Kidney (tissue), 14 donors: ENCODE results near the gene MORN2. TPM values are rescaled to one million over a fixed set of nuclear protein-coding genes. Genes with fewer than 3 reads are reported as not detected.

Experiments
- DNase-seq, 5 donors: peaks; one replicate each; pipeline ENCODE4 v3.0.0-alpha.2; 2013 to 2020
- FAIRE-seq: peaks from 2 replicates; lab custom pipeline; 2012; peaks lifted over from hg19 to GRCh38; lab: Jason Lieb, UNC
- H3K27ac ChIP-seq, 2 donors: one replicate each; pipeline ENCODE4 v1.7.0; 2013; ENCODE audit warnings: low read depth in 2 of 2, low read length in 2 of 2, inconsistent platforms in 1 of 2
- H3K27me3 ChIP-seq: one replicate; pipeline ENCODE4 v1.7.1; 2013; ENCODE audit warnings: low read length, inconsistent platforms; ENCODE audit not compliant: control insufficient read depth, insufficient read depth
- H3K36me3 ChIP-seq, 3 donors: one replicate each; pipeline versions ENCODE4 v1.7.0 to v1.7.1; 2013; ENCODE audit warnings: low read length in 3 of 3, control low read depth in 1 of 3, inconsistent platforms in 1 of 3; ENCODE audit not compliant: insufficient read depth in 3 of 3, control insufficient read depth in 2 of 3
- H3K4me1 ChIP-seq, 3 donors: one replicate each; pipeline versions ENCODE4 v1.7.0 to v1.7.1; 2013; ENCODE audit warnings: low read length in 3 of 3, inconsistent platforms in 1 of 3, low read depth in 1 of 3; ENCODE audit not compliant: control insufficient read depth in 2 of 3, insufficient read depth in 2 of 3
- H3K4me3 ChIP-seq, 3 donors: one replicate each; pipeline versions ENCODE4 v1.7.0 to v1.8.1; 2013; ENCODE audit warnings: low read length in 3 of 3, control low read depth in 1 of 3, inconsistent platforms in 1 of 3
- H3K9ac ChIP-seq, 3 donors: one replicate each; pipeline versions ENCODE4 v1.7.0 to v1.7.1; 2013; ENCODE audit warnings: low read length in 3 of 3, control low read depth in 1 of 3, inconsistent platforms in 1 of 3
- H3K9me3 ChIP-seq, 3 donors: one replicate each; pipeline versions ENCODE4 v1.7.0 to v1.7.1; 2013; ENCODE audit warnings: low read length in 3 of 3, control low read depth in 1 of 3, inconsistent platforms in 1 of 3; ENCODE audit not compliant: control insufficient read depth in 2 of 3, insufficient read depth in 1 of 3
- intact Hi-C: fragments of 100-400 bp; cut with DNase I; formaldehyde crosslinking; loops from one replicate; pipeline ENCODE4 v1.11.1; 2022
- polyA plus RNA-seq: library from polyadenylated mRNA; stranded (reverse); fragments of 350-450 nt; fragmentation: Illumina TruSeq; extraction: RNeasy Lipid Tissue Mini Kit (QIAGEN cat#74804); gene quantifications from one replicate; pipeline ENCODE4 v1.2.3, GENCODE V29; 2014; ENCODE audit warnings: low read depth, low replicate concordance; ENCODE audit not compliant: insufficient read depth
- total RNA-seq: library from RNA; stranded (reverse); fragmentation: NEBNext Ultra II Directional; extraction: Animal tissue kit (Norgen Biotek cat#: 25700); gene quantifications from one replicate; pipeline ENCODE4 v1.2.1, GENCODE V29; 2021
- TF ChIP-seq, protein P1 (sequence below): IDR thresholded peaks from 3 replicates; pipeline ENCODE4 v1.5.1; 2012; ENCODE audit warnings: mild to moderate bottlenecking, moderate library complexity, borderline replicate concordance; ENCODE audit not compliant: insufficient read depth; ENCODE audit errors: extremely low read depth
- donor health status: control.
- donor health status: control.
- donor health status: control.
- donor health status: control.
- donor health status: control.
- donor health status: DM: yes; HTN: yes; CAD: no.
- donor health status: Normal renal cell carcinoma (clear cell type).

MORN2 gene
- total and polyA plus RNA-seq, 2 donors from 2014 or later = 29.6 to 121 TPM

- FAIRE-seq = no peak
- intact Hi-C loops = no loop called here
- no peak within 1 kb of the TSS for H3K4me3 ChIP-seq
These were observed 13.8 kb downstream of the MORN2 start, which contains the start of gene ARHGEF33 for GRCh38 chr2:38889575-38889974. ARHGEF33 (plus strand) TSS chr2:38889875; CDS start chr2:38919448, 29,573 bp downstream.

DNA sequence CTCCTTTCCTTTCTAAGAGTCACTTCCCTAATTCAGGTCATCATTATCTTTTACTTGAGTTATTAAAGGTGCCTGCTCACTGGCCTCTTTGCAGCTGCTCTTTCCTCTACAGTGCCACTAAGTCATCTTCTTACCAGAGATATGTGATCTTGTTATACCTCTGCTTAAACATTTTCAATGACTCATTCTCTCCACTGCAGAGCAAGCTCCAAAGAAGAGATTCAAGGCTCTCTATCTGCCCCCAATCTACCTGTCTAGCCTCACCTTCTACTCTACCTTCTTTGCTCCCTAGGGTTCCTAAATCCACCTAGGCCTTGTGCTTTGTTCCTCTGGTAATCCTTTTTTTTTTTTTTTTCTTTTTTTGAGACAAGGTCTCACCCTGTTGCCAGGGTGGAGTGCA is 17.0 kb downstream of the MORN2 start:
- H3K9me3 ChIP-seq = no peaks in the 10 kb centered on the region
- no peak for DNase-seq
- no peaks in the 10 kb centered on the region for H3K27me3 ChIP-seq
- H3K9ac ChIP-seq = no peak overlapping the region
- H3K4me1 ChIP-seq = no peaks in the 10 kb centered on the region
- no peak overlapping the region for H3K27ac ChIP-seq
- TF ChIP-seq, protein P1, sequence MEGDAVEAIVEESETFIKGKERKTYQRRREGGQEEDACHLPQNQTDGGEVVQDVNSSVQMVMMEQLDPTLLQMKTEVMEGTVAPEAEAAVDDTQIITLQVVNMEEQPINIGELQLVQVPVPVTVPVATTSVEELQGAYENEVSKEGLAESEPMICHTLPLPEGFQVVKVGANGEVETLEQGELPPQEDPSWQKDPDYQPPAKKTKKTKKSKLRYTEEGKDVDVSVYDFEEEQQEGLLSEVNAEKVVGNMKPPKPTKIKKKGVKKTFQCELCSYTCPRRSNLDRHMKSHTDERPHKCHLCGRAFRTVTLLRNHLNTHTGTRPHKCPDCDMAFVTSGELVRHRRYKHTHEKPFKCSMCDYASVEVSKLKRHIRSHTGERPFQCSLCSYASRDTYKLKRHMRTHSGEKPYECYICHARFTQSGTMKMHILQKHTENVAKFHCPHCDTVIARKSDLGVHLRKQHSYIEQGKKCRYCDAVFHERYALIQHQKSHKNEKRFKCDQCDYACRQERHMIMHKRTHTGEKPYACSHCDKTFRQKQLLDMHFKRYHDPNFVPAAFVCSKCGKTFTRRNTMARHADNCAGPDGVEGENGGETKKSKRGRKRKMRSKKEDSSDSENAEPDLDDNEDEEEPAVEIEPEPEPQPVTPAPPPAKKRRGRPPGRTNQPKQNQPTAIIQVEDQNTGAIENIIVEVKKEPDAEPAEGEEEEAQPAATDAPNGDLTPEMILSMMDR = no peak
- intact Hi-C loops = no loop called here
- no peak overlapping the region for H3K4me3 ChIP-seq
- no peaks in the 10 kb centered on the region for H3K36me3 ChIP-seq
- no peak for FAIRE-seq

More at GRCh38 chr2:38889575-38889974, 13.8 kb downstream of the MORN2 start, which contains the start of gene ARHGEF33:
- no peak for DNase-seq
- H3K36me3 ChIP-seq = no peaks in the 10 kb centered on the region
- no peak within 1 kb of the TSS for H3K9ac ChIP-seq
- H3K27me3 ChIP-seq = no peaks in the 10 kb centered on the region
- TF ChIP-seq, protein P1 = no peak
- no peak within 1 kb of the TSS for H3K27ac ChIP-seq
- no peaks in the 10 kb centered on the region for H3K4me1 ChIP-seq
- H3K9me3 ChIP-seq = no peaks in the 10 kb centered on the region

GRCh38 chr2:38898256-38898655 is 22.5 kb downstream of the MORN2 start:
- H3K27ac ChIP-seq = no peak overlapping the region
- FAIRE-seq = no peak

More at GRCh38 chr2:38898256-38898655, 22.5 kb downstream of the MORN2 start:
- no peaks in the 10 kb centered on the region for H3K4me1 ChIP-seq
- no peaks in the 10 kb centered on the region for H3K27me3 ChIP-seq
- H3K4me3 ChIP-seq = no peak overlapping the region
- no peaks in the 10 kb centered on the region for H3K36me3 ChIP-seq
- DNase-seq = no peak
- H3K9ac ChIP-seq = no peak overlapping the region
- TF ChIP-seq, protein P1 = no peak
- H3K9me3 ChIP-seq = no peaks in the 10 kb centered on the region
- intact Hi-C loops = no loop called here
